GM12864 (cell line): ENCODE measurements around the gene RPL36.
"Not testable (repeated sequence)": the region's sequence is repeated elsewhere in the genome, so short reads cannot be mapped to it uniquely, and the experiment has no call there.

Experiments used
- DNase-seq: peaks from one replicate; pipeline ENCODE4 v3.0.0-alpha.2; 2011; ENCODE audit warnings: low read depth
- H3K4me3 ChIP-seq: 2 replicates; pipeline ENCODE4 v1.5.1; 2011; ENCODE audit warnings: mild to moderate bottlenecking, low read depth, low read length, control low read depth
- TF ChIP-seq, protein P1 (sequence below): IDR thresholded peaks from 2 replicates; pipeline ENCODE4 v1.5.1; 2011; ENCODE audit warnings: low read depth, mild to moderate bottlenecking, moderate library complexity, low read length, control low read depth, inconsistent platforms; ENCODE audit errors: missing control alignments

RPL36 gene

DNA sequence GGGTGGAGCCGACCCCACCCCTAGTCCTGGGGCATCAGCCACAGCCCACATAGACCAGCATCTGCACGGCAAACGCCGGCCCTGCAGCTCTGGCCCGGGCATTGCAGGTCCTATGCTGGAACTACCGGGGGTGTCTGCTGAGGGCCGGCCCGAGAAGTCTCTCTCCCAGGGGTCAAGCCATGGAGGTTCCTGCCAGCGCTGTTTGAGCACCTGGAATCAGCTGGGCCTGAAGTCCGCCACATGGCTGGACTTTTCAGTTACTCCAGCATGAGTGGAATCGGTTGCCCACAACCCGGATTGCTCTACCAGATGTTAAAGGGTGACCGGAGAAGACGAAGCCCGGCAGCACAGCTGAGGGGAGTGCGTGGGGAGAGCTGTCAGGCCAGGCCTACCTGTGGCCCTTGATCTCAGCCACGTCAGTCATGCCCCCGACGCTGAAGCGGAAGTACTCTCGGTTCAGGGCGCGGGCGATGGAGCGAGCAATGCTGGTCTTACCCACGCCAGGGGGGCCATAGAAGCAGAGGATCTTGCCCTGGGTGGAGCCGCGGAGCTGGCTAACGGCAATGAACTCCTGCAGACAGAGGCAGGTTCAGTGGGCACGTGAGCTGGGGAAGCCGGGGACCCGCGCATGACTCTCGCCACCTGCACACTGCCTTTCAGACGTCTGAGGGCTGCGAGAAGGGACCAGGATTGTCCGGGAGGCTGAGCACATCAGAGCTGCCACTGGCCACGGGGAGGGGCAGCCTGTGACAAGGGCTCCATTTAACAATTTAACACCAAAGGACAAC, 8.7 kb downstream of the RPL36 start:
- no peak overlapping the region for H3K4me3 ChIP-seq
- no peak for DNase-seq
- TF ChIP-seq, protein P1, sequence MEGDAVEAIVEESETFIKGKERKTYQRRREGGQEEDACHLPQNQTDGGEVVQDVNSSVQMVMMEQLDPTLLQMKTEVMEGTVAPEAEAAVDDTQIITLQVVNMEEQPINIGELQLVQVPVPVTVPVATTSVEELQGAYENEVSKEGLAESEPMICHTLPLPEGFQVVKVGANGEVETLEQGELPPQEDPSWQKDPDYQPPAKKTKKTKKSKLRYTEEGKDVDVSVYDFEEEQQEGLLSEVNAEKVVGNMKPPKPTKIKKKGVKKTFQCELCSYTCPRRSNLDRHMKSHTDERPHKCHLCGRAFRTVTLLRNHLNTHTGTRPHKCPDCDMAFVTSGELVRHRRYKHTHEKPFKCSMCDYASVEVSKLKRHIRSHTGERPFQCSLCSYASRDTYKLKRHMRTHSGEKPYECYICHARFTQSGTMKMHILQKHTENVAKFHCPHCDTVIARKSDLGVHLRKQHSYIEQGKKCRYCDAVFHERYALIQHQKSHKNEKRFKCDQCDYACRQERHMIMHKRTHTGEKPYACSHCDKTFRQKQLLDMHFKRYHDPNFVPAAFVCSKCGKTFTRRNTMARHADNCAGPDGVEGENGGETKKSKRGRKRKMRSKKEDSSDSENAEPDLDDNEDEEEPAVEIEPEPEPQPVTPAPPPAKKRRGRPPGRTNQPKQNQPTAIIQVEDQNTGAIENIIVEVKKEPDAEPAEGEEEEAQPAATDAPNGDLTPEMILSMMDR = no peak

DNA sequence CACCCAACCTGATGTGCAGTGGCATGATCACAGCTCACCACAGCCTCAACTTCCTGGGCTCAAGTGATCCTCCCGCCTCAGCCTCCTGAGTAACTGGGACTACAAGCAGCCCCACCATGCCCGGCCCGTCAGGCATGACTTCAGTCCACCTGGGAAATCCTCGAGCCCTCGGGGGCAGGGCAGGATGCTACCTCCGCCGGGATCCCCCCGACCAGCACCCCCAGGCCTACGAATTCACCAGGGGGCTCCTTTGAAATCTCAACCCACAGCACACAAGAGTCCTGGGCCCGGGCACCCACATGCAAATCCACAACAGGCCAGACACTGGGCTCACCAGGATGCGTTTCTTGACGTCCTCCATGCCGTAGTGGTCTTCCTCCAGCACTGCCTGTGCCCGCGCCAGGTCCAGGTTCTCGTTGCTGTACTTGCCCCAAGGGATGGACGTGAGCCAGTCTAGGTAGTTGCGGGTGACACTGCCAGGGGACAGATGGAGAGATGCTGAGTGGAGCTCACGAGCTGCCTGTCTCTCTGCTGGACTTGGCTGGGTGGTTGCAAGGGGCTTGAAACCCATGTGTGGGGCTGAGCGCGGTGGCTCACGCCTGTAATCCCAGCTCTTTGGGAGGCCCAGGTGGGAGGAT, 10.5 kb downstream of the RPL36 start:
- TF ChIP-seq, protein P1 = no peak
- no peak for DNase-seq
- H3K4me3 ChIP-seq = no peak overlapping the region

DNA sequence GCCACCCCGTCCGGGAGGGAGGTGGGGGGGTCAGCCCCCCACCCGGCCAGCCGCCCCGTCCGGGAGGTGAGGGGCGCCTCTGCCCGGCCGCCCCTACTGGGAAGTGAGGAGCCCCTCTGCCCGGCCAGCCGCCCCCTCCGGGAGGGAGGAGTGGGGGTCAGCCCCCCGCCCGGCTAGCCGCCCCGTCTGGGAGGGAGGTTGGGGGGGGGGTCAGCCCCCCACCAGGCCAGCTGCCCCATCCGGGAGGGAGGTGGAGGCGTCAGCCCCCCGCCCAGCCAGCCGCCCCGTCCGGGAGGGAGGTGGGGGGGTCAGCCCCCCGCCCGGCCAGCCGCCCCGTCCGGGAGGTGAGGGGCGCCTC, 11.9 kb downstream of the RPL36 start:
- DNase-seq, H3K4me3 ChIP-seq: not testable (repeated sequence)

DNA sequence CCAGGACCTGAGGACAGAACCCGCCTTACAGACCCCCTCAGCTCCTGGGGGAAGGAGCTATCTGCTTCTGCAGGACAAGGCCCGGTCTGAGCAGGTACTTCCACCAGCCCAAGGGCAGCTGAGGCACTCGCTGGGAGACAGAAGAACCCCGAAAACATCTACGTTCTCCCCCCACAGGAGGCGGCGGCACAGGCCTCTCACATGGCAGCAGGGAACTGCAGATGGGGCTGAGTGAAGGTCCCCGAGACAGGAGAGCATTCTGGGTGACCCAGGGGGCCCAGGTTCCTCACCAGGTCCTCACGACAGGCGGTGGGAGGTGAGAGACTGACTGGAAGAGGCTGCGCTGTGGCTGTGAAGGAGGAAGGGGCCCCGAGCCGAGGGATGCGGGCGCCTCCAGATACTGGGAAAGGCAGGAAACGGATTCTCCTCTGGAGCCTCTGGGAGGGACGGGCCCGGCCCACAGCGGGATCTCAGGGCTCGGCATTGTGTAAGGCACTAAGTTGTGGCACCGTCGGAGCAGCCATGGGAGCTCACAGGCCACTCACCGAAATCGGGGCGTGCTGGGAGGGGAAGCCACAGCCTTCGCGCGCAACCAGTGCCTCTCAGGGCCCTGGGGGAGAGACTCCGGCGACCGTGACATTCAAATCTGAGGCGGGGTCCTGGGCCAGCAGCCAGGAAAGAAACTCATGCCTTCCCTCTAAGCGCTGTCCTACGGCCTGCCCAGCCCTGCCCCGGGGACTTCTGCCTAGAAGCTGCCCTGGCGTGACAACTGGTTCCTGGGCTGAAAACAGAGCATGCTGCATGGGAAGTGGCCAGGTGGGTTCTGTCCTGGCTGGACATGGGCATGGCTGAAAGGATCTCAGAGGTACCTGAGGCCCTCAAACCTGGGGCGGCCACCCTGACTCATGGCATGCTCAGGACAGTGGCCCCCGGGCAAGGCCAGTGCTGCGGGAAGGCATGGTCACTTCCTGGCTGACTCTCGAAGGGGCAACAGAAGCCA, 14.0 kb downstream of the RPL36 start:
- TF ChIP-seq, protein P1 = no peak
- DNase-seq = no peak
- no peak overlapping the region for H3K4me3 ChIP-seq

DNA sequence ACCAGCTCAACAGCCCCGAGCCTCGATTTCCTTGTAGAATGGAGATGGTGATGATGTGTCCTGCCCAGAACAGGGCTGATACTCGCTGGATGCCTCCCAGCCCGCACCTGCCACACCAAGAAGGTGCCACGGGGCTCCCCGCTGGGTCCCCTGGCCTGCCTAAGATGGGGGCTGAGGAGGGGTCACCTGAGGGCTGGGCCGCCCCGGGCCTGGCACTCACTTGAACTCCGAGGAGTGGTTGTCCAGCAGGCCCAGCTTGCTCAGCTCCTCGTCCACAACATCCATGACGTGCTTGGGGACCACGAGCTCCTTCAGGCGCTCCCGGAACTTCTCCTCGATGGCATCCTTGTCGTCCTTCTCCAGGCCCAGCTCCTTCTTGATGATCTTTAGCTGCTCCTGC, 15.5 kb downstream of the RPL36 start:
- no peak for DNase-seq
- no peak overlapping the region for H3K4me3 ChIP-seq
- TF ChIP-seq, protein P1 = no peak

DNA sequence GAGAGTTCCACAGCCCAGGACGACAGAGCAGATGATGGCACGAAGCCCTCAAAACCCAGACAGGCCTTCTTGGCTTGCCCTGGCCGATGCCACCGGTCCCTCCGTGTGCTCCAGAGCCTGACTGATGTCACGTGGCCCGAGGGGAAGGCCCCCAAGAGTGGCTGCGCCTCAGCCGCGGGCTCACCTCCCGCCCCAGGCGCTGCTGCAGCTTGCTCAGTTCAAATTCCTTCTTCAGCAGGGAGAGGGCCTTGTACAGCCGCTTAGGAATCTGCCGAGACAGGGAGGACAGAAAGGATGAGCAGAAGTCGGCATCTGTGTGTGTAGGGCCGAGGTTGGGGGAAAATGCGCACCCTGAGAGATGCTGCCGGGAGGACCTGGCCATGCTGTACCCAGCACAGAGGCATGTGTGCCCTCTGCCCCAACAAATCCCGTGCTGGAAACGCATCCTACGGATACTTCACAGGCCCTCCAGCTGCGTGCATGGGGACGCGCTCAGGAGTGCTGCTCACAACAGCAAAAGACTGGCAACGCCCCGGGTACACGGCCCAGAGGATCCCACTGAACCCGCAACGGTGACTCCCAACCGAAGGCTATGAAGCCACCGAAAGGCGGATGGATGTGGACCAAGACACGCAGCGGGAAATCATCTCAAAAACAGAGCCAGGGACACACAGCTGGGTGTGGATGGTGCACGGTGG, 16.9 kb downstream of the RPL36 start:
- no peak overlapping the region for H3K4me3 ChIP-seq
- no peak for DNase-seq
- TF ChIP-seq, protein P1 = no peak
